DOHH2 (cell line): Measurements from ENCODE around the gene UACA.

Experiments
- EZH2phosphoT487 ChIP-seq: fragments of 200-600 bp; sonication (generic); IDR thresholded peaks from 2 replicates; pipeline ENCODE4 v1.6.1; 2017; ENCODE audit warnings: borderline replicate concordance, mild to moderate bottlenecking, antibody characterized with exemption, low read length, moderate library complexity, mixed read lengths
- TF ChIP-seq, protein P1 (sequence below): fragments of 200-600 bp; sonication (generic); IDR thresholded peaks from one replicate; pipeline ENCODE4 v1.5.1; 2014; ENCODE audit warnings: antibody characterized with exemption, mild to moderate bottlenecking, low read depth, low read length; ENCODE audit not compliant: poor library complexity, severe bottlenecking

DNA sequence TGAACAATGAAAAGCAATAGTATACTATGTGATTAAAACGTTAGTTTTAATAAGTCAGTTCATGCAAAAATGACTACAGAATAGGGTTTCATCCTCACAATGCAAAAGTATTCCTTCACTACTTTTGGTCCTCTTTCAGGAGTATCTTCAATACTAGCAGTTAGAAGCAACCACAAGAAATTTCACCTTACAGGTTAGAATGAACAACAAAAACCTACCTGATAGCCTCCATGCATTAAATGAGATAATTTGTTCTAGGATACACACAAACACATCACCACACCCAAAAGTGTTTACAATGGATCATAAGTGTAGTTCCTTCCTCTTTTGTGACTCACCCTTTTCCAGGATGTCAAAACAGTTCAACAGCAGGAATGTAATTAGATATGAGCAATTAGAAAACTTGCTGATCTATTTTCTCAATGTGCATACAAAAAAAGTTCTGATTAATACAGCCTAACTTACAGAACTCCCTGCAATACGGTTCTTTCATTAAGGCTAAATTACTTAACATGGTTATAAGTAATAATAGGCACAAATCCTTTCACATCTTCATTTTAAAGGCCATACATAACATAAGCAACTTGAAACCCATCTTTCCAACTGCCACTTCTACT lies 21.6 kb downstream of the UACA start:
- TF ChIP-seq, protein P1, sequence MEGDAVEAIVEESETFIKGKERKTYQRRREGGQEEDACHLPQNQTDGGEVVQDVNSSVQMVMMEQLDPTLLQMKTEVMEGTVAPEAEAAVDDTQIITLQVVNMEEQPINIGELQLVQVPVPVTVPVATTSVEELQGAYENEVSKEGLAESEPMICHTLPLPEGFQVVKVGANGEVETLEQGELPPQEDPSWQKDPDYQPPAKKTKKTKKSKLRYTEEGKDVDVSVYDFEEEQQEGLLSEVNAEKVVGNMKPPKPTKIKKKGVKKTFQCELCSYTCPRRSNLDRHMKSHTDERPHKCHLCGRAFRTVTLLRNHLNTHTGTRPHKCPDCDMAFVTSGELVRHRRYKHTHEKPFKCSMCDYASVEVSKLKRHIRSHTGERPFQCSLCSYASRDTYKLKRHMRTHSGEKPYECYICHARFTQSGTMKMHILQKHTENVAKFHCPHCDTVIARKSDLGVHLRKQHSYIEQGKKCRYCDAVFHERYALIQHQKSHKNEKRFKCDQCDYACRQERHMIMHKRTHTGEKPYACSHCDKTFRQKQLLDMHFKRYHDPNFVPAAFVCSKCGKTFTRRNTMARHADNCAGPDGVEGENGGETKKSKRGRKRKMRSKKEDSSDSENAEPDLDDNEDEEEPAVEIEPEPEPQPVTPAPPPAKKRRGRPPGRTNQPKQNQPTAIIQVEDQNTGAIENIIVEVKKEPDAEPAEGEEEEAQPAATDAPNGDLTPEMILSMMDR, result no peak
- TF ChIP-seq EZH2phosphoT487, result no peak
